Neural cell (in vitro differentiated cells): ENCODE data around the gene STIM2. TPM values are rescaled to one million over a fixed set of nuclear protein-coding genes. Genes with fewer than 3 reads are reported as not detected.

Experiments used
- H2AFZ ChIP-seq: fragments of 200-600, 300-800 bp; sonication (generic), shearing (Covaris generic); 2 replicates; pipeline ENCODE4 v1.6.0; 2014; ENCODE audit warnings: low read depth, mild to moderate bottlenecking, antibody characterized with exemption, low read length, moderate library complexity
- H3F3A ChIP-seq: fragments of 200-600 bp; shearing (Covaris generic); 2 replicates; pipeline ENCODE4 v1.6.1; 2016; ENCODE audit warnings: mild to moderate bottlenecking, moderate library complexity, mixed read lengths, antibody characterized with exemption, low read length; ENCODE audit not compliant: insufficient read depth, poor library complexity, severe bottlenecking
- H3K27ac ChIP-seq: fragments of 200-600, 300-800 bp; sonication (generic), shearing (Covaris generic); 2 replicates; pipeline ENCODE4 v1.5.1; 2014; ENCODE audit warnings: mild to moderate bottlenecking, low read length, moderate library complexity
- H3K27me3 ChIP-seq: fragments of 300-800, 200-600 bp; sonication (generic), shearing (Covaris generic); 2 replicates; pipeline ENCODE4 v1.6.0; 2014; ENCODE audit warnings: mild to moderate bottlenecking, low read depth, low read length, moderate library complexity; ENCODE audit not compliant: insufficient read depth
- H3K36me3 ChIP-seq: fragments of 300-800, 200-600 bp; sonication (generic), shearing (Covaris generic); 2 replicates; pipeline ENCODE4 v1.5.1; 2014; ENCODE audit warnings: mild to moderate bottlenecking, antibody characterized with exemption, low read length, moderate library complexity; ENCODE audit not compliant: insufficient read depth
- H3K4me2 ChIP-seq: fragments of 300-800, 200-600 bp; sonication (generic), shearing (Covaris generic); 2 replicates; pipeline ENCODE4 v1.6.0; 2014; ENCODE audit warnings: mild to moderate bottlenecking, low read length
- H3K4me3 ChIP-seq: fragments of 300-800, 200-600 bp; sonication (generic), shearing (Covaris generic); 2 replicates; pipeline ENCODE4 v1.5.1; 2014; ENCODE audit warnings: mild to moderate bottlenecking, low read length, moderate library complexity
- H3K79me2 ChIP-seq: fragments of 200-600 bp; shearing (Covaris generic); replicated peaks from 2 replicates; pipeline ENCODE4 v1.6.0; 2014; ENCODE audit warnings: mild to moderate bottlenecking, low read length, moderate library complexity; ENCODE audit not compliant: insufficient read depth
- H3K9ac ChIP-seq: fragments of 300-800, 200-600 bp; sonication (generic), shearing (Covaris generic); 2 replicates; pipeline ENCODE4 v1.6.1; 2016; ENCODE audit warnings: mild to moderate bottlenecking, low read length, mixed read lengths
- H3K9me2 ChIP-seq: fragments of 200-600 bp; shearing (Covaris generic); 2 replicates; pipeline ENCODE4 v1.6.1; 2016; ENCODE audit warnings: mild to moderate bottlenecking, low read length, mixed read lengths; ENCODE audit not compliant: insufficient read depth
- H3K9me3 ChIP-seq: fragments of 200-600, 300-800 bp; sonication (generic), shearing (Covaris generic); 2 replicates; pipeline ENCODE4 v1.6.1; 2016; ENCODE audit warnings: mild to moderate bottlenecking, mixed run types, low read length, moderate library complexity, mixed read lengths
- H4K20me1 ChIP-seq: fragments of 200-600 bp; shearing (Covaris generic); 2 replicates; pipeline ENCODE4 v1.6.1; 2016; ENCODE audit warnings: mild to moderate bottlenecking, mixed run types; ENCODE audit not compliant: insufficient read depth
- CTCF ChIP-seq: fragments of 450-650 bp; IDR thresholded peaks from 2 replicates; pipeline ENCODE4 v1.5.1; 2014; ENCODE audit warnings: antibody characterized with exemption, mild to moderate bottlenecking, moderate library complexity; ENCODE audit not compliant: poor library complexity, severe bottlenecking
- EP300 ChIP-seq: fragments of 450-650 bp; conservative IDR thresholded peaks from 2 replicates; pipeline ENCODE4 v1.6.1; 2014; ENCODE audit warnings: antibody characterized with exemption, mild to moderate bottlenecking, moderate library complexity; ENCODE audit not compliant: poor library complexity, severe bottlenecking
- EZH2 ChIP-seq: fragments of 200-600, 300-800 bp; shearing (Covaris generic), sonication (generic); IDR thresholded peaks from 2 replicates; pipeline ENCODE4 v1.6.1; 2014; ENCODE audit warnings: antibody characterized with exemption, low read length, borderline replicate concordance, mild to moderate bottlenecking; ENCODE audit not compliant: insufficient read depth, poor library complexity, severe bottlenecking
- MXI1 ChIP-seq: fragments of 450-650 bp; conservative IDR thresholded peaks from 2 replicates; pipeline ENCODE4 v1.6.1; 2014; ENCODE audit warnings: antibody characterized with exemption, mild to moderate bottlenecking; ENCODE audit not compliant: poor library complexity, severe bottlenecking
- POLR2AphosphoS5 ChIP-seq: IDR thresholded peaks from 2 replicates; pipeline ENCODE4 v1.6.1; 2012
- RAD21 ChIP-seq: fragments of 450-650 bp; conservative IDR thresholded peaks from 2 replicates; pipeline ENCODE4 v1.6.1; 2014; ENCODE audit warnings: antibody characterized with exemption, mild to moderate bottlenecking, moderate library complexity
- SMC3 ChIP-seq: fragments of 450-650 bp; conservative IDR thresholded peaks from 2 replicates; pipeline ENCODE4 v1.6.1; 2014; ENCODE audit warnings: antibody characterized with exemption, mild to moderate bottlenecking, moderate library complexity; ENCODE audit not compliant: poor library complexity
- TAF1 ChIP-seq: IDR thresholded peaks from 2 replicates; pipeline ENCODE4 v1.6.1; 2012; ENCODE audit warnings: low read depth
- polyA plus RNA-seq: library from polyadenylated mRNA; depleted of rRNA; stranded (reverse); fragments of >200 nt; gene quantifications from 2 replicates; pipeline ENCODE4 v1.2.3, GENCODE V29; 2014
- TF ChIP-seq, protein P1 (sequence below): IDR thresholded peaks from 2 replicates; pipeline ENCODE4 v1.6.1; 2012; ENCODE audit warnings: borderline replicate concordance

STIM2 gene
- polyA plus RNA-seq, 1 donor from 2014 or later: 25.3 TPM

DNA sequence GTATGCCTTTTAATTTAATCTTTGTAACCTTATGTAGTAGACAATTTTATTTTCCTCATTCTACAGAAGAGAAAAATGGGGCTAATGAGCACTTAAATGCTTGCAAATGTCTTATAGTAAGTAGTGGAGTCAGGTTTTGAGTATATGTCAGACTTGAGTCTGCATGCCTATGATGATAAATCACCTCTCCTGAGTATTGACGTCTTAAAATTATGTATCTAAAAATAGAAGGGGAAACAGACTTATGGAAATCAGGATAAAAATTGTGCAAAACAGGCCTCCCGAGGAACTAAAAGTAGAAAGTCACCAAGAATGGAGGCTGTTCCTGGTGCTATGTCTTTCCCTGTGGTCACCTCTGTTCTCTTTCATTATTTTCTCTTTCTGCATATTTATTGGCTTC, 92.7 kb downstream of the STIM2 start:
- Histone ChIP-seq H4K20me1 (no peaks in the 10 kb centered on the region), H3K9ac (no peak overlapping the region), H3K79me2 (no peaks in the 10 kb centered on the region), H3K9me2 (no peaks in the 10 kb centered on the region), H3K4me3 (peak overlapping the region; percentile 41), H3K36me3 (no peaks in the 10 kb centered on the region), H2AFZ (no peak overlapping the region), H3K27ac (peak overlapping the region; percentile 81), H3F3A (no peaks in the 10 kb centered on the region), H3K4me2 (peak overlapping the region; percentile 10), H3K27me3 (no peaks in the 10 kb centered on the region), H3K9me3 (no peaks in the 10 kb centered on the region)
- peak; percentile 13 for TF ChIP-seq POLR2AphosphoS5
- TF ChIP-seq, protein P1, sequence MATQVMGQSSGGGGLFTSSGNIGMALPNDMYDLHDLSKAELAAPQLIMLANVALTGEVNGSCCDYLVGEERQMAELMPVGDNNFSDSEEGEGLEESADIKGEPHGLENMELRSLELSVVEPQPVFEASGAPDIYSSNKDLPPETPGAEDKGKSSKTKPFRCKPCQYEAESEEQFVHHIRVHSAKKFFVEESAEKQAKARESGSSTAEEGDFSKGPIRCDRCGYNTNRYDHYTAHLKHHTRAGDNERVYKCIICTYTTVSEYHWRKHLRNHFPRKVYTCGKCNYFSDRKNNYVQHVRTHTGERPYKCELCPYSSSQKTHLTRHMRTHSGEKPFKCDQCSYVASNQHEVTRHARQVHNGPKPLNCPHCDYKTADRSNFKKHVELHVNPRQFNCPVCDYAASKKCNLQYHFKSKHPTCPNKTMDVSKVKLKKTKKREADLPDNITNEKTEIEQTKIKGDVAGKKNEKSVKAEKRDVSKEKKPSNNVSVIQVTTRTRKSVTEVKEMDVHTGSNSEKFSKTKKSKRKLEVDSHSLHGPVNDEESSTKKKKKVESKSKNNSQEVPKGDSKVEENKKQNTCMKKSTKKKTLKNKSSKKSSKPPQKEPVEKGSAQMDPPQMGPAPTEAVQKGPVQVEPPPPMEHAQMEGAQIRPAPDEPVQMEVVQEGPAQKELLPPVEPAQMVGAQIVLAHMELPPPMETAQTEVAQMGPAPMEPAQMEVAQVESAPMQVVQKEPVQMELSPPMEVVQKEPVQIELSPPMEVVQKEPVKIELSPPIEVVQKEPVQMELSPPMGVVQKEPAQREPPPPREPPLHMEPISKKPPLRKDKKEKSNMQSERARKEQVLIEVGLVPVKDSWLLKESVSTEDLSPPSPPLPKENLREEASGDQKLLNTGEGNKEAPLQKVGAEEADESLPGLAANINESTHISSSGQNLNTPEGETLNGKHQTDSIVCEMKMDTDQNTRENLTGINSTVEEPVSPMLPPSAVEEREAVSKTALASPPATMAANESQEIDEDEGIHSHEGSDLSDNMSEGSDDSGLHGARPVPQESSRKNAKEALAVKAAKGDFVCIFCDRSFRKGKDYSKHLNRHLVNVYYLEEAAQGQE: no peak
- no peak for TF ChIP-seq RAD21
- no peak for TF ChIP-seq CTCF
- no peak for TF ChIP-seq MXI1
- peak; percentile 42 for TF ChIP-seq EP300
- no peak for TF ChIP-seq EZH2
- TF ChIP-seq TAF1: no peak
- TF ChIP-seq SMC3: no peak

DNA sequence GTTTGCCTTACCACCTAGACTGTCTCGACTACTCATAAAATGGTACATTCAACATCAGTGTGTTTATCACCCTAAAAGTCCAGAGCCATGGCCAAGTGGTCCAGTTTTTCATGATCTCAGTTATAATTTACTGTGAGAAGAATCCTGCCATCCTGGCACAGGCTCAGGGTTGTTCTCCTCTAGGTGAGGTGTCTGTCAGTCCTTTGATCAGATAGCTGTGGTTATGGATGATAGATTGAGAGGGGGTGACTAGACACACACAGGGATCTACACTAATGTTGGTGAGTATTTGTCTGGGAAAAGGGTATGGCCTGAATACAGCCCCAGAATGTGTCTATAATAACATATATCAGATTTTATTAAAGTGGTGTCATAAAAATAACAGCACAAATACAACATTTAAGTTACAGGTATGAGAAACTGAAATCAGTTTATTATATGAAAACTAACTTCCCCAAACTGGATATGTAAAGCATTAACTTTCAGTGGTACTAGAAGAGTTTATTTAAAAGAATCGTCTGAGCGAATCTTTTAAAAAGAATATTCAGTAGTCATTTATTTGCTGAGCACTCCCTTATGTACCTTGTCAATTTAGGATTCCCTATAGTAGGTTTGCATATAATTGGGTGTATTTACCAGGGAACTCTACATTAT, 93.3 kb downstream of the STIM2 start:
- Histone ChIP-seq H3K36me3 (no peaks in the 10 kb centered on the region), H2AFZ (no peak overlapping the region), H3K9ac (no peak overlapping the region), H3K27me3 (no peaks in the 10 kb centered on the region), H3K4me3 (peak overlapping the region; percentile 41), H3K9me3 (no peaks in the 10 kb centered on the region), H3K79me2 (no peaks in the 10 kb centered on the region), H3F3A (no peaks in the 10 kb centered on the region), H4K20me1 (no peaks in the 10 kb centered on the region), H3K9me2 (no peaks in the 10 kb centered on the region), H3K27ac (peak overlapping the region; percentile 81), H3K4me2 (no peak overlapping the region)
- no peak for TF ChIP-seq EP300
- no peak for TF ChIP-seq SMC3
- TF ChIP-seq, protein P1: no peak
- TF ChIP-seq CTCF: no peak
- TF ChIP-seq POLR2AphosphoS5: no peak
- TF ChIP-seq EZH2: no peak
- no peak for TF ChIP-seq TAF1
- no peak for TF ChIP-seq MXI1
- no peak for TF ChIP-seq RAD21
